Left ventricle myocardium inferior (tissue), 1 donor: ENCODE data around the gene ZNF486. TPM values are rescaled to one million over a fixed set of nuclear protein-coding genes. Genes with fewer than 3 reads are reported as not detected.
"Not testable (repeated sequence)": the region's sequence is repeated elsewhere in the genome, so short reads cannot be mapped to it uniquely, and the experiment has no call there.

Source experiments
- DNase-seq: peaks from one replicate; pipeline ENCODE4 v3.0.0-alpha.2; 2020
- H3K27ac ChIP-seq: fragments of 200-600 bp; replicated peaks from 2 replicates; pipeline ENCODE4 v1.8.0; 2021
- H3K27me3 ChIP-seq: fragments of 200-600 bp; 2 replicates; pipeline ENCODE4 v1.8.0; 2021; ENCODE audit warnings: low read depth
- H3K36me3 ChIP-seq: fragments of 200-600 bp; 2 replicates; pipeline ENCODE4 v1.8.0; 2021
- H3K4me1 ChIP-seq: fragments of 200-600 bp; 2 replicates; pipeline ENCODE4 v1.8.0; 2021
- H3K4me3 ChIP-seq: fragments of 200-600 bp; 2 replicates; pipeline ENCODE4 v1.8.0; 2021; ENCODE audit warnings: mild to moderate bottlenecking, moderate library complexity
- H3K9me3 ChIP-seq: fragments of 200-600 bp; replicated peaks from 2 replicates; pipeline ENCODE4 v1.8.0; 2021
- CTCF ChIP-seq: fragments of 200-600 bp; IDR thresholded peaks from 2 replicates; pipeline ENCODE4 v1.8.0; 2021; ENCODE audit warnings: antibody characterized with exemption, mild to moderate bottlenecking, borderline replicate concordance
- intact Hi-C: fragments of 100-400 bp; cut with micrococcal nuclease; formaldehyde crosslinking; loops from one replicate; pipeline ENCODE4 v1.11.0; 2022
- total RNA-seq: library from RNA; stranded (reverse); fragmentation: NEBNext Ultra II Directional; extraction: Animal tissue kit (Norgen Biotek cat#: 25700); gene quantifications from one replicate; pipeline ENCODE4 v1.2.1, GENCODE V29; 2021
- donor health status: DM: no; HTN: yes; CAD: no; lungs with severe emphysema.

ZNF486 gene
- total RNA-seq, 1 donor from 2014 or later = 1.3 TPM

- intact Hi-C loops = no loop called here
- Histone ChIP-seq H3K27me3 (no peaks in the 10 kb centered on the region), H3K27ac (no peak overlapping the region), H3K4me1 (peaks cover 5% of the 10 kb centered on the region), H3K36me3 (no peaks in the 10 kb centered on the region), H3K4me3 (no peak overlapping the region), H3K9me3 (no peaks in the 10 kb centered on the region)
- no peak for TF ChIP-seq CTCF
- DNase-seq = no peak
Measured at GRCh38 chr19:20243629-20244028, 76.6 kb downstream of the ZNF486 start.

GRCh38 chr19:20244356-20244755, 77.3 kb downstream of the ZNF486 start:
- no peak overlapping the region for H3K4me3 ChIP-seq
- no peak for DNase-seq
- no peak for TF ChIP-seq CTCF
- H3K27ac ChIP-seq = no peak overlapping the region
- H3K36me3 ChIP-seq = no peaks in the 10 kb centered on the region
- no peaks in the 10 kb centered on the region for H3K27me3 ChIP-seq
- intact Hi-C loops = no loop called here
- H3K4me1 ChIP-seq = no peaks in the 10 kb centered on the region
- no peaks in the 10 kb centered on the region for H3K9me3 ChIP-seq

GRCh38 chr19:20245309-20245708, 78.3 kb downstream of the ZNF486 start:
- Histone ChIP-seq H3K4me3 (no peak overlapping the region), H3K27me3 (no peaks in the 10 kb centered on the region), H3K27ac (no peak overlapping the region), H3K36me3 (no peaks in the 10 kb centered on the region), H3K9me3 (no peaks in the 10 kb centered on the region), H3K4me1 (no peaks in the 10 kb centered on the region)
- no peak for DNase-seq
- intact Hi-C loops = no loop called here
- no peak for TF ChIP-seq CTCF

- DNase-seq = peak; percentile 16
Measured at GRCh38 chr19:20247016-20247683, 80.1 kb downstream of the ZNF486 start.

GRCh38 chr19:20248258-20248657, 81.2 kb downstream of the ZNF486 start:
- H3K27ac ChIP-seq, H3K4me1 ChIP-seq, H3K9me3 ChIP-seq, H3K4me3 ChIP-seq, DNase-seq, H3K27me3 ChIP-seq, intact Hi-C loops, H3K36me3 ChIP-seq: not testable (repeated sequence)

More at GRCh38 chr19:20247016-20247683, 80.1 kb downstream of the ZNF486 start:
- no peaks in the 10 kb centered on the region for H3K27me3 ChIP-seq
- no peaks in the 10 kb centered on the region for H3K9me3 ChIP-seq
- intact Hi-C loops = no loop called here
- H3K27ac ChIP-seq = no peak overlapping the region
- H3K4me1 ChIP-seq = no peaks in the 10 kb centered on the region
- no peak overlapping the region for H3K4me3 ChIP-seq
- no peaks in the 10 kb centered on the region for H3K36me3 ChIP-seq
- TF ChIP-seq CTCF = peak; percentile 65

Other genes with a start within 250 kb of the ZNF486 start
- gene ZNF682, start 127.7 kb upstream of the ZNF486 start, total RNA-seq = 6.4 TPM
- 0.66 TPM for gene ZNF90, start 89.2 kb upstream of the ZNF486 start, total RNA-seq